ACHN (cell line): ENCODE measurements around the gene PDE4D.

Experiments
- DNase-seq: peaks from one replicate; pipeline ENCODE4 v3.0.0-alpha.2; 2015
- in situ Hi-C: cut with HindIII; loops from 2 replicates; pipeline ENCODE4 v1.10.0; 2017; ENCODE audit warnings: low sequenced_read_pairs, low pct_ligation_motif_present, low pct_unique_long_range_greater_than_20kb

PDE4D gene

GRCh38 chr5:58988938-58989337 lies 904.6 kb downstream of the PDE4D start:
- in situ Hi-C loops = no loop called here
- DNase-seq = no peak

GRCh38 chr5:58987193-58987592 lies 906.3 kb downstream of the PDE4D start:
- in situ Hi-C loops = no loop called here
- no peak for DNase-seq

GRCh38 chr5:58986281-58986680 lies 907.2 kb downstream of the PDE4D start:
- DNase-seq = no peak

GRCh38 chr5:58985759-58986158 lies 907.8 kb downstream of the PDE4D start:
- in situ Hi-C loops = no loop called here
- DNase-seq = no peak

More at GRCh38 chr5:58986281-58986680, 907.2 kb downstream of the PDE4D start:
- in situ Hi-C loops = no loop called here

DNA sequence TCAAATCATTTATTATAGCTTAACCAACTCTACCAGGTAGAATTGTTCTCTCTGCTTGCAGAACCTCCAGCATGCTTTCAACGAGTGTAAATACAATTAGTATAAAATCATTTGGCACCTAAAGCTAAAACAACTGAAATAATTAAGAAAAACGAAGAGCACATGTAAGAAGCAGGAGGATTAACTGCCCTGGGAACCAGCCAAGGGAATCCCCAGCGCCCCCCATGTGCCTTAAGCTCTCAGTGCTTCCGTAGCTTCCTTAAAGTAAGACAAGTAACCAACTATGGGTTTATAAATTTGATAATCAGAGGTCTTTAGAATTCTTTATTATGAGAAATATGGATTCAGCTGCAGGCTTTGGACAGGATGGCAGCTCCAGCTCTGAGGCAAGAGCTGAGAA lies 908.2 kb downstream of the PDE4D start:
- in situ Hi-C loops = no loop called here

DNA sequence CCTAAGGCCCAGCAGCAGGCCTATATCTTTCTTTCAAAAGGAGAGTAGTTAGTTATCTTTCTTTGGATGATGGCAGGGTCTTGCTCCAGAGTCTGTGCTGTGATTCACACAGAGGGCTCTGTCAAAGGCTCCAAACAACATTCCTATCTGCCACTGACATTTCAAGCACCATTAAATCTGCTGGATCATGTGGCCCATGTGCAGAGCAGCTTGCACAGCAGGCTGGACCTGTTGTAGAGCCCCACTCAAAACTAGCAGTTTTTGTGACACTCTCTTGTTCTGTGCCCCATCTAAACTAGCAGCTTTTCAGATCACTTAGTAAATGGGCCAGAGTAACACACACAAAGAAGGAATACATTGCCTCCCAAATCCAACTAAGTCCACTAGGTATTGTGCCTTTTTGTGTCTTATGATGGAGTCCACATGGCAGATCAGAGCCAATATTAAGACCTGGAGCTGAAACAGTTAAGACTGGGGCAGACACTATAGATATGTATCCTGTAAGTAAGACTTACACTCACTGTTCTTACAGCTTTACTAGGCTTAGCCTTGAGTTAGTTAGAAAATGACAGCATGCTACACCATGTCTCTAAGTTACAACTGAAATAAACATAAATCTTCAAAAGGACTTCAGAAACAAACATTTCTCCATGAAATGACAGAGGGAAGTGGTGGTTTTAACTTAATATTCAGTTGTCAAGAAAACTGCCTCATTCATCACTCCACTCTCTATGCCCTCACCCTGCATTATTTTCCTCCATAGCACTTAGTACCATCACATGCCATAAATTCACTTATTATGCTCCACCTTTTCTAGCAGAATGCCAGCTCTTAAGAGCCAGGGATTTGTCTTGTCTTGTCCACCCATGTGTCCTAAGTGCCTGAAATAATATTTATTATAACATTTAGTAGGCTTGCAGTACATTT lies 909.7 kb downstream of the PDE4D start:
- in situ Hi-C loops = no loop called here
- DNase-seq = no peak

More for the DNA sequence above, 908.2 kb downstream of the PDE4D start:
- no peak for DNase-seq

DNA sequence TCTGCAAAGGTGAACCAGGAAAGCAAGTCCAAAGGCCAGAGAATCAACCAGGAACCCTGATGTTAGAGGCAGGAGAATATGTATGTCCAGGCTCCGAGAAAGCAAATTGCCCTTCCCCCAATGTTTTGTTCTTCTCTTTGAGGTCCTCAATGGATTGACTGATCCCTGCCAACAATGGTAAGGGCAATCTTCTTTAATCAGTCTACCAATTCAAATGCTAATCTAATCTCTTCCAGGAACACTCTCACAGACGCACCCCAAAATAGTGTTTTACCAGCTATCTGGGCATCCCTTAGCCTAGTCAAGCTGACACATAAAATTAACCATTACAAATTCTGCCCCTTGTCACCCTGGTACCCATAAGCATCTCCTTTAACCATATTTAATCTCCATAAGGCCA lies 912.6 kb downstream of the PDE4D start:
- DNase-seq = no peak

DNA sequence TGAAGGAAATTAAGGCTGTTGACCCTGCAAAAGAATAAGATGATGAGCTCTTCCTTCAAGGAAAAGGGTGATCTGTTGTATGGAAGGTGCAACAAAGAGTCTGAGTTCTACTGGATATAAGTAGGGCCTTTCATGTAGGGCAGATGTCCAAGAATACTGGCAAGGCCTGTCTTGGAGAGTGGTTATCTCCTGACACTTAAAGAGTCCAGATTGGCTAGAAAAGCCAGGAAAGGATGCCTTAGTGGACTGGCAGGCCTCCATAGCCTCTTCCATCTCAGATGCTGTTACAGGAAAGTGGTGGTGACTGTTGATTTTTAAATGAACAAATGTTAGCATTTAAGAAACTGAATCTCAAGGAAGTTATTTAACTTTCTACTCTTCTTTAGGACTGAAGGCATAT lies 914.4 kb downstream of the PDE4D start:
- in situ Hi-C loops = no loop called here
- DNase-seq = no peak

More for the DNA sequence above, 912.6 kb downstream of the PDE4D start:
- in situ Hi-C loops = no loop called here

- in situ Hi-C loops = no loop called here
- DNase-seq = no peak
These were observed 918.9 kb downstream of the PDE4D start for GRCh38 chr5:58974601-58975000.

- in situ Hi-C loops = no loop called here
These were observed 919.4 kb downstream of the PDE4D start for GRCh38 chr5:58974083-58974482.

DNA sequence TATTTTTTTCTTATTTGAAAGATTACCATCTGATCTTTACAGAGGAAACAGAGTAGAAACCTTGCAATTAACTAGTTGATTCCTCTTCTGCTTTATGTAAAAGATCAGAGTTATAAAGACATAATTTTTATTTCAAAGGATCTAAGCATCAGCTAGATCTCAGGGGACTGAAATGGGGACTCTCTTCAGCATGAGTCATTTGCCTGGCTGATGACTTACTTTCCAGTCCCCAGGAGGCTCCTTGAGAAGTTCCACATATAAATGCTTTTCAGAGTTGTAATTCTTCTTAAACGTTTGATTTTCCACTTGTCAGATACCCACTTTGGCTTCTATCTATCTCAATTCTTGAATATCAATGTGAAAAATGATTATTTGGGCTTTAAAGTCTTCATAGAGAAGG lies 921.2 kb downstream of the PDE4D start:
- in situ Hi-C loops = no loop called here
- DNase-seq = no peak

More at GRCh38 chr5:58974083-58974482, 919.4 kb downstream of the PDE4D start:
- no peak for DNase-seq

DNA sequence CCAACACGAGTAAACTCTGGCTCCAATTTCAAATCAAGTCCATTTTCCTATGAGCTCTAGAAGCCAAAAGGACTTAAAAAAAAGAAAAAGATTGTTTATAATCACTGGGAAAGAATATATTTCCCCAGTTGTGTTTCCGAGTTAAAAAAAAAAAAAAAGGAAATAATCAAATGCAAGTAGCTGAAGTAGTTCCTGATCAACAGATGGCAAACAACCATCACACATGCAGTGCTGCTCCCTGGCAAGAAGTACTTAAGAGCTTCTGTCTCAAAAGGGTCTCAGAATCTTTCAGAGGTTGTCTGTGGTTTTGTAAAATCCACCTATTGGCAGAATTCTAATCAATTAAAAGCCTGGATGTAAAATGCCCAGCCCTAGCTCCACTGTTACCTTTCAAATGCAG lies 922.8 kb downstream of the PDE4D start:
- in situ Hi-C loops = no loop called here

GRCh38 chr5:58969795-58970194 lies 923.7 kb downstream of the PDE4D start:
- DNase-seq = no peak
- in situ Hi-C loops = no loop called here

More for the DNA sequence above, 922.8 kb downstream of the PDE4D start:
- DNase-seq = no peak

DNA sequence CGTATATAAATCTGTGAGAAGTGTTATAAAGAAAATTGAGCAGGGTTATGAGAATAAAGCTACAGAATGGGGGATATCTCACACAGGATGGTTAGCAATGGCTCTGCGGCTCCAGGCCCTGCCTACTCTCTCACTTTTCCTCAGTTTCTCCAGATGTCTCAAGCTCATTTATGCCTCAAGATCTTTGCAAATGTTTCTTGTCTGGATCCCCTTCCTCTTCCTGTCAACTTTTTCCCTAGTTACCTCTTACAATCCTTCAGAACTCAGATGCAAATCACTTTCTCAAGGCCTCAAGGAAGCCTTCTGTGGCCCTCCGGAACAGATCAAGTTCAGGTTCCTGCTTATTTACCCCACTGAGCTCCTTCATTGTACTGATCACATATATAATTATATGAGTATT lies 924.3 kb downstream of the PDE4D start:
- in situ Hi-C loops = no loop called here
- no peak for DNase-seq

DNA sequence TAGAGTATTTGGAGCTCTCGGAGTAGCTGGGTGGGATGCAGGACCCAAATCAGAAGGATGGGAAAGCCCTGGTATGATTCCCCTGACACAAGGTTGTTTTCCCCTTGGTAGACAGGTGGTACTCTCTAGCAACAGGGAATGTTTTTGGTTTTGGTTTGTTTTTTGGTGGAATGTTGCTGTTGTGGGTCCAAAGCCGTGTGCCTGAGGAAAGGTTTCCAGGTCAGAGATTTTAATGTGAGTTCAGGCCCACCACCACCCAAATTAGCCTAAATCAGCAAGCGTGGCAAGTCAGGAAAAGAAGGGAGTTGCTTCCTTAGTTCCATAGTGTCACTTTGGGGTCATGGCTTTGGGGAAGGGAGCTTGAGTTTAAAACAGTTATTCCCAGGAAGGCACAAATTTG lies 925.2 kb downstream of the PDE4D start:
- in situ Hi-C loops = no loop called here
- no peak for DNase-seq

GRCh38 chr5:58967597-58968281 lies 925.8 kb downstream of the PDE4D start:
- in situ Hi-C loops = no loop called here
- no peak for DNase-seq

- in situ Hi-C loops = no loop called here
- no peak for DNase-seq
These were observed 927.7 kb downstream of the PDE4D start for GRCh38 chr5:58965677-58966414.

DNA sequence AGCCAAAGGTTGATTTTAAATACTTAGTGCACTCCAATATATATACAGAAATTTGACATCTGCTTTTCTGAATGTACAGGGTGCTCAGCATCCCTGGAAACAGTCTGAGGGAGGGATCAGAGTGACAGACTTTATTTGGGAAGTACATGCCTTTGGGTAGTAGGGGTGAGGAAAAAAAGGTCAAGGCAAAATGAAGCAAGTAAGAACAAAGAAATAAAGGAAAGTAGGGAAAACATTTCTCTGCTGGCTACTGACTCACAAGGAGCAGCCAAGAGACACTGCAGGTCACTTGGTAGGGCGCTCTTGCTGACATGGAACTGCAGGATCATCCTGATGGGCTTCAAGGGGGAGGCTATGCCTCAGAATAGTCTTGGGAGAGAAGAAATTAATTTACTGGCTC lies 929.7 kb downstream of the PDE4D start:
- no peak for DNase-seq
- in situ Hi-C loops = no loop called here

GRCh38 chr5:58963361-58963760 lies 930.2 kb downstream of the PDE4D start:
- DNase-seq = peak; percentile 7
- in situ Hi-C loops = no loop called here
